Activated T-helper 17 cell treated with anti-CD3 and anti-CD28 coated beads, Interleukin-2, amount 50 U/mL, for 72 hours (primary cell): ENCODE measurements around the gene LY6G5B. TPM values are rescaled to one million over a fixed set of nuclear protein-coding genes. Genes with fewer than 3 reads are reported as not detected.

ENCODE experiments used
- ATAC-seq: fragments of 150-1000 bp; cut with Tn5 transposase; replicated peaks from 2 replicates; pipeline ENCODE4 v1.10.0; 2021; ENCODE audit warnings: mild to moderate bottlenecking, moderate library complexity
- H3K27ac Mint-ChIP-seq: one replicate; pipeline ENCODE4 v1.8.0; 2022; ENCODE audit warnings: mixed read lengths
- H3K27me3 Mint-ChIP-seq: one replicate; pipeline ENCODE4 v1.8.0; 2022; ENCODE audit warnings: mixed read lengths
- H3K36me3 Mint-ChIP-seq: one replicate; pipeline ENCODE4 v1.8.0; 2022; ENCODE audit warnings: low read depth, mild to moderate bottlenecking, mixed read lengths
- H3K4me1 Mint-ChIP-seq: one replicate; pipeline ENCODE4 v1.8.0; 2022; ENCODE audit warnings: mixed read lengths
- H3K4me3 Mint-ChIP-seq: one replicate; pipeline ENCODE4 v1.8.0; 2022; ENCODE audit warnings: mild to moderate bottlenecking, mixed read lengths
- H3K9me3 Mint-ChIP-seq: one replicate; pipeline ENCODE4 v1.8.0; 2022; ENCODE audit warnings: mixed read lengths
- total RNA-seq, 2 donors: library from RNA; stranded (reverse); gene quantifications; one replicate each; pipeline ENCODE4 v1.2.3, GENCODE V29; 2022

Gene LY6G5B
- total RNA-seq, 2 donors from 2014 or later = 25.3 to 28.1 TPM

DNA sequence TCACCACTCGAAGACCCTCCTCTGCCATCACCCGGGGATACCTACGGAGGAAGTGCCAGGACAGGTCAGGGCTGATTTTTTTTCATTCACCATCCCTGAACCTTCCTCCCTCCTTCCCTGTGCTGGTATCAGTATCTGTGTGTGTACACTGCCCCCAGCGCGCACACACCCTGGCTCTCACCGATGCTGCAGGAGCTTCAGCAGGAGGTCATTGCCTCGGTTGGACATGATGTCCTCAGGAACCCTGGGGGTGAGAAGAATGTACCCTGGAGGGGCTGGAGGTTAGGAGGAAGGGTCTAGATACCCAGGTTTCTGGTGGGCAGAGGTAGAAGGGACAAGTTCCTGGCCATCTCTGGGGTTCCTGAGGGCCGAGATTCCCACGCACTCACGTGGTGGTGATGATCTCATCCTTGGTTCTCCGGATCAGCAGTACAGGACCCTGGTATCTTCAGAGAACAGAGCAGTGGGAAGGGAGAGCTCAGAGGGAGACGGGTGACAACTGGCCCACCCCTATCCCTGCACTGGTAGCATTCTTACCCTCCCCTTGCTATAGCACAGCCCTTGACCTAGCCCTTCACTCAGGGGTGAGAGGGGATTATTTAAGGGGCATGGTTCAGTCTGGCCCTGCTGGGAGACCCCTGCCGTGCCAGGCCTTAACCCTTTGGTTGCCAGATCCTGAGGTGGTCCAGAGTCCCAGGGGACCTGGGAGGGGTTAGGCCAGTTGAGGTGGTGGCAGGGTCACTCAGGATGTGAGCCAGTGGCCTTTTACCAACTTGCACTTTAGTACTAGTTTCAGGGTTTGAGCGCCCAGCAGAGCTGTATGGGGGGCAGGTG lies 18.3 kb downstream of the LY6G5B start:
- H3K27me3 Mint-ChIP-seq = no peaks in the 10 kb centered on the region
- H3K27ac Mint-ChIP-seq = peak overlapping the region; percentile 44
- H3K4me1 Mint-ChIP-seq = no peaks in the 10 kb centered on the region
- H3K36me3 Mint-ChIP-seq = peaks cover 76% of the 10 kb centered on the region
- no peak overlapping the region for H3K4me3 Mint-ChIP-seq
- no peak for ATAC-seq
- H3K9me3 Mint-ChIP-seq = no peaks in the 10 kb centered on the region

DNA sequence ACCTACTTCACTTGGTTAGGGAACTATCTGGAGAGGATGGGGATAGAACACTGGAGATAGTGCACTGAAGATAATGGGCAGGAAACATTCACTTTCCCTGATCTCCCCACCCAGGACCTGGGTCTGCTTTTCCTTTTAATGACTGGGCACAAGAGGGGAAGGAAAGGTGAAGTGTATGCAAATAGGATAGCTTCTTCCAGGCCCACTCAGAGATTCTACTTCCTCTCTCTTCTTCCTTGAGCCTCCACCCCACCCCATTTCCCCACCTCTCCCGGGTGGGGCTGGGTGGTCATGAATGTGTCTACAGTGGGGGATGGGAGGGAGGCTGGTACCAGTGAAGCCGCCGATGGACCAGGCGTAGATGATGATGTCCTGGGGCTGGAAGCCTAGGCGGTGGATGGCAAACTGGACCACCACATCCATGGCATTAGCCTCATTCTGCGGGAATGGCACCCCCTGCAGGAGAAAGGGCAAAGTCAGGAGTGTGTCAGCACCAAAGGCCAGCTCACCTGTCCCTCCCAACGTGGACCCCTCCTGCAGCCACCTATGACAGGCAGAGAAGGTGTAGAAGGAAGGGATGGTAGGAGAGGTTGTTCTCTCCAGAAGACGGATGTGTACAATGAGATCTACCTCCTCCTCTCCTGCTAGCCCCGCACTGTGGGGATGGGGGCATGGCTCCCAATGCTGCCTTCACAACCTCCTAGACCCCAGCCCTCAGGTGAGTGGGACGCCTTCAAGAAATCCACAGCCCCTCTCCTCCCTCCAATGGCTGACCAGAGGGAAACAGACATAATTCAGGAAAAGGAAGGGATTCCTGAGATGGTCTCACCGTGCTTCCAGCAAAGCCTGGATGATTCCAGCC lies 19.7 kb downstream of the LY6G5B start:
- no peak for ATAC-seq
- H3K36me3 Mint-ChIP-seq = peaks cover 89% of the 10 kb centered on the region
- H3K9me3 Mint-ChIP-seq = no peaks in the 10 kb centered on the region
- no peak overlapping the region for H3K4me3 Mint-ChIP-seq
- no peaks in the 10 kb centered on the region for H3K4me1 Mint-ChIP-seq
- H3K27ac Mint-ChIP-seq = peak overlapping the region; percentile 57
- H3K27me3 Mint-ChIP-seq = no peaks in the 10 kb centered on the region

DNA sequence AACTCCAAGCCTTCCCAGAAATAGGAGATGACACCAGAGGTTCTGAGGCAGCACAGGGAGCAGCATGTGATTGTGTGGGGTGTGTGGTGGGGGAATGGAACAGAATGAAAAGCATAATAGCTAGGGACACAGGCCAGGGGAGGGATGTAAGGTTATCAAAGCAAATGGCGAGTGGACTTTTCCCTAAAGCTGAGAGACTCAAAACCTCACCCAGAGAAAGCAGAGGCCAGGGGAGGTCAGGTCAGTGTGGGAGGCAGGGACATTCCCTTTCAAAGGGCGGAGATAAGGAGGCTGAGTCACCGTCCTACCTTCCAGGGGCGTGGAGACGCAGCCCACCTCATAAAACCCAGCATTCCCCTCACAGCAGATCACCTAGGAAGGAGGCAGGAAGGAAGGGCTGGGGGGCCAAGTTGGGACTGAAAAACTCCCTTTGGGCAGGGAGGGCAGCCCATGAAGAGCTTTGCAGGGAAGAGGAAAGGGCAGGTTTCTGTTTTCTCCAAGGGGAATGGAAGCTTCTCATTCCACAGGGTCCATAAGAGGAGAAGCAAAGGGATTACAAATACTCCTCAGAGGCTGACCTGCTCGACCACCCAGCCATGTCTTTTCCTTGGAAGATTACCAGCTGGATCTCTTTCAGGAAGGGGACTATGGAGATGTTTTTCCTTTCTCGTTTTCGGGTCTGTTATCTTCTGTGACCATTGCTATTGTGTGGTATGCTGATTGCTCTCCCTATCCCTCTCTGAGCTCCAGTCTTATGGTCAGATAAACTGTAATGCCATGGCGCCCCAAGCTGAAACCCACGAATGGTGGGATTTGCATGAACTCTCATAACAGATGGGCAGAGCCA lies 20.7 kb downstream of the LY6G5B start:
- peaks cover 91% of the 10 kb centered on the region for H3K36me3 Mint-ChIP-seq

DNA sequence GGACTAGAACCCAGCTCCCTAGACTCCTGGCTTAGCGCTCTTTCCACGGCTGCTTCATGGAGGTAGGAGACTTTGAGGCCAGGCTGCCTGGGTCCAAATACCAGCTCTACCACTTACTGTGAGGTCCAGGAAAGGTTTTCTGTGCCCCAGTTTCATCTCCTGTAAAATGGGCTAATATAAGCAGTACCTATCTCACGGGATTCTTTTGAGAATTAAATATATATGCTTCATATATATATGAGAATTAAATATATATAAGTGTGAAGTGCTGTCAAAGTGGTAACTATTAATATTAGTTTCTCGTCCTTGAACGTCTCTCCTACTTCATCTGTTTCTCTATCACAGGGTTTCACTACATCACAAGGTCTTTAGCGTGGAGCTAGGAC lies 21.3 kb downstream of the LY6G5B start:
- H3K4me3 Mint-ChIP-seq = no peak overlapping the region
- no peaks in the 10 kb centered on the region for H3K27me3 Mint-ChIP-seq
- peak overlapping the region; percentile 57 for H3K27ac Mint-ChIP-seq
- no peaks in the 10 kb centered on the region for H3K9me3 Mint-ChIP-seq
- peaks cover 91% of the 10 kb centered on the region for H3K36me3 Mint-ChIP-seq
- no peaks in the 10 kb centered on the region for H3K4me1 Mint-ChIP-seq
- ATAC-seq = no peak

More for the DNA sequence above, 20.7 kb downstream of the LY6G5B start:
- H3K4me3 Mint-ChIP-seq = no peak overlapping the region
- no peaks in the 10 kb centered on the region for H3K4me1 Mint-ChIP-seq
- peak overlapping the region; percentile 57 for H3K27ac Mint-ChIP-seq
- H3K9me3 Mint-ChIP-seq = no peaks in the 10 kb centered on the region
- H3K27me3 Mint-ChIP-seq = no peaks in the 10 kb centered on the region
- peak; percentile 47 for ATAC-seq

DNA sequence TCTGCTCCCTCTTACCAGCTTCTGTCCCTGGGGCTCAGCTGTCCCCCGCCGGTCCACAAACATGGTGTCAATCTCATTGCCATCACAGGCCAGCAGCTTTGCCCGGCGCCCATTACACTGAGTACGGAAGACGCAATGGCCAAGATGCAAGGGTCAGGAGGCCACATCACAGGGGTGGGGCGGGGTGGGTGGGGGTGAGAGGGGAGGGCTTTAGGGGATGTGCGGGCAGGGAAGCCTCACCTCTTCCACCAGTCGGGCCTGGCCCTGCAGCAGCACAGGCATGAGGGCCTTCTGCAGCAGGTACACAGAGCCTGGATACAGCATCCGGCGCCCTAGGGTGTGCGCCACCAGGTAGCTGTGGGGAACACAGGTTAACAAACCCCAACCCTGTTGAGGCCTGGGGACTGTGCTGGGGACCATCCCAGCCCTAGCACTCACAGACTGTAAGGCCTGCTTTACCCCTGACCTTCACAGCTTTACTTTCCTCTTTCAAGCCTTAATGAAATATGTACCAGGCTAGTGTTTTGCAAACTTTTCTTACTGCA lies 21.9 kb downstream of the LY6G5B start:
- H3K27ac Mint-ChIP-seq = no peak overlapping the region
- no peak overlapping the region for H3K4me3 Mint-ChIP-seq
- no peaks in the 10 kb centered on the region for H3K9me3 Mint-ChIP-seq
- H3K36me3 Mint-ChIP-seq = peaks cover 92% of the 10 kb centered on the region
- no peaks in the 10 kb centered on the region for H3K27me3 Mint-ChIP-seq
- H3K4me1 Mint-ChIP-seq = no peaks in the 10 kb centered on the region
- ATAC-seq = no peak

DNA sequence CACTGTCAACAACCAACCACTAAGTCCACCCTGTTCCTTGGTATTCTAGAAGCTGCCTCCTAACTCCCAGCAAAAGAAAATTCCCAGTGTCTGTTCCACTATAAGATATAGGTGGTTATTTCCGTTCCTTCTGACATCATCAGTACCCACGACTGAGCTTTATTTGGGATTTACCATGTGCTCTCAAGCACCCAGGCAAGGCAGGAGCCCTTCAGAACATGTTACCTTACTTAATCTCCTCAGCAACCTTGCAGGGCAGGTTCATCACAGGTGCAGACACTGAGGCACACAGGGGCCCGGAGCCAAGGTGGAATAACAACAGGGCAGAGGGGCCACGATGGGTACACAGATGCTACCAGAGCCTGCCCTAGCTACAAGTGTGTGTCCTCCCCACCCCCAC lies 22.6 kb downstream of the LY6G5B start:
- peaks cover 3% of the 10 kb centered on the region for H3K4me1 Mint-ChIP-seq
- H3K4me3 Mint-ChIP-seq = no peak overlapping the region
- H3K9me3 Mint-ChIP-seq = no peaks in the 10 kb centered on the region
- no peaks in the 10 kb centered on the region for H3K27me3 Mint-ChIP-seq
- H3K36me3 Mint-ChIP-seq = peaks cover 95% of the 10 kb centered on the region
- H3K27ac Mint-ChIP-seq = no peak overlapping the region
- ATAC-seq = no peak

DNA sequence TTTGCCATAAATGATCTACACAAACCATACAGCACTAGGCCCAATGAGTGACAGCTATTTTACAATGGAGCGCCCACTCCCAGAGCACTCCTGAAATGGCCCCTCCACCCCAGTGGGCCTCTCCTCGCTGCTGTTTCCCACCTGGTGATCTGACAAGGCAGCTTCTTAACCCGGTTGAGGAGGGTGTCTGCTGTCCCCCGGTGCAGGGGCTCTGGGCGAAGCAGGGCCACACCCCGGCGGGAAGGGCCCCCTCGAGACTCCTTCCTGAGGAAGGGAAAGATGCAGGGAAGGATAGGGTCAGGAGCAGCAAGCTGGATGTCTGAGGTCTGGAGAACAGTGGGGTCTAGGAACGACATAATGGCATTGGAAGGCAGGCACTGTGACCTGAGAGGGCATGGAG lies 23.1 kb downstream of the LY6G5B start:
- Mint-ChIP-seq H3K27me3 (no peaks in the 10 kb centered on the region), H3K9me3 (no peaks in the 10 kb centered on the region), H3K27ac (no peak overlapping the region), H3K4me1 (peaks cover 8% of the 10 kb centered on the region), H3K36me3 (peaks cover 95% of the 10 kb centered on the region), H3K4me3 (no peak overlapping the region)
- no peak for ATAC-seq

DNA sequence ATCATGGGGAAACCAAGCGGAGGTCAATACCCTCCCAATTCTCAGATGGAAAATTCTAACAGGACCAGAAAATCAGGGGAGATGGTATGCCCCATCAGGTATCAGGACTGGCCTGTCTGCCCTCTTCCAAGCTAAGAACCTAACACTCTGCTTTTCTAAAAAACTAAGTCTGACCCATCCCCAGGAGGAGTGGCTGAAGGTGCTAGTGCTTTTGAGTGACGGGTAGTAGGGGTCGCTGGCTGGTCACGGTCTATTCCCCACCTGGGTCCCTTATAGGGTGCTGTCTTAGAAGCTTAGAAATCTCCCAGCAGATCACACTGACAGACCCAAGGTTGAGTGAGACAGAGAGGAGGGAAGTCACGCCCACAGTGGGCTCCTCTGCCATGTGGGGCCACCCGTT lies 23.8 kb downstream of the LY6G5B start:
- Mint-ChIP-seq H3K4me1 (peaks cover 10% of the 10 kb centered on the region), H3K4me3 (no peak overlapping the region), H3K27ac (no peak overlapping the region), H3K9me3 (no peaks in the 10 kb centered on the region), H3K36me3 (peaks cover 94% of the 10 kb centered on the region), H3K27me3 (no peaks in the 10 kb centered on the region)
- no peak for ATAC-seq

DNA sequence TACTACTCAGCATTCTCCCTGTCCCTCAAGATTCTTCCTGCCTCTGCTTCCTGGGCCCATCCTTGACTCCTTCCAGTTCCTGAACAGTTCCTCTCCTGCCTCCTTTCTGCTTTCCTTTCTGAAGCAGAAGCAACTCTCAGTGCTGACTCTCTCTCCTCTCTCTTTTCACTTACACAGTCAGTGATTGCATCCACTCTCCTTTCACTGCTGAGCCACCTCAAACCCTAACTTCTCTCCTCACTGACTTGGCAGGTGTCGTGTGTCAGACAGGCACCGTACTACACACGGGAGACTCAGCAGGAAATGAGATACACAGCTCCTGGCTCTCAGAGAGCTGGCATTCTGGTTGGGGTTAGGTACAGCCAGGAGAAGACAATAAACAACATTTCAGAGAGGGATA lies 27.8 kb downstream of the LY6G5B start:
- peaks cover 86% of the 10 kb centered on the region for H3K36me3 Mint-ChIP-seq
- peak; percentile 87 for ATAC-seq
- H3K27me3 Mint-ChIP-seq = no peaks in the 10 kb centered on the region
- H3K9me3 Mint-ChIP-seq = no peaks in the 10 kb centered on the region
- peaks cover 19% of the 10 kb centered on the region for H3K4me1 Mint-ChIP-seq
- H3K4me3 Mint-ChIP-seq = peak overlapping the region; percentile 36
- H3K27ac Mint-ChIP-seq = peak overlapping the region; percentile 62

DNA sequence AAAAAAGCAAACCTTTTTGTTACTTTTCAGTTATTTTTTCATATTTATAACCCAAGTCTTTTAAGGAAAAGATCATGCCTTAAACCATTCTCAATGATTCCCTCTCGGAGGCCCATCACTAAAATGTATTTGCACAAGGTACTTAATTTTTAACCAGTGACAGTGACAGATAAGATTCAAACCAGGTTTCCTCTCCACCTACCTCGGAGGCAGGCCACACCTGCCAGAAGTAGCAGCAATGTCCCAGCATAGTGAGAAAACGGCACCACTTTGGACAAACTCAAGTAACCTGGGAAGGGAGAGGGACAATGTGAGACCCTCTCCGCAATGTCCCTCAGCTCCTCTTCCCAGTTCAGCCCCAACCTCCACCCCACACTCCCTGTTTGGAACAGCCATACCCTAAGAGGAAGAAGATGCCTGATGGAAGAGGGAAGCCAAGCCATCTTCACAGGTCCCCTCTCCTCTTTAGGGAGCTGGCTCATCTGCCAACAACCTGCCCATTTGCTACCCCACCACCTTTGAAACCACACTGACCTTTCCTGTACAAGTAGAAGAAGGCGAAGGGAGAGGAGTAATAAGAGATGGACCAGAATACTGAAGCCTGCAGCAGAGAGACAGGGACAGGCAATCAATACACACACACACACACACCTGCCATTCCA lies 31.1 kb downstream of the LY6G5B start:
- Mint-ChIP-seq H3K36me3 (peaks cover 54% of the 10 kb centered on the region), H3K4me3 (peak overlapping the region; percentile 98), H3K9me3 (no peaks in the 10 kb centered on the region), H3K4me1 (peaks cover 24% of the 10 kb centered on the region), H3K27me3 (no peaks in the 10 kb centered on the region), H3K27ac (peak overlapping the region; percentile 98)
- ATAC-seq = no peak

DNA sequence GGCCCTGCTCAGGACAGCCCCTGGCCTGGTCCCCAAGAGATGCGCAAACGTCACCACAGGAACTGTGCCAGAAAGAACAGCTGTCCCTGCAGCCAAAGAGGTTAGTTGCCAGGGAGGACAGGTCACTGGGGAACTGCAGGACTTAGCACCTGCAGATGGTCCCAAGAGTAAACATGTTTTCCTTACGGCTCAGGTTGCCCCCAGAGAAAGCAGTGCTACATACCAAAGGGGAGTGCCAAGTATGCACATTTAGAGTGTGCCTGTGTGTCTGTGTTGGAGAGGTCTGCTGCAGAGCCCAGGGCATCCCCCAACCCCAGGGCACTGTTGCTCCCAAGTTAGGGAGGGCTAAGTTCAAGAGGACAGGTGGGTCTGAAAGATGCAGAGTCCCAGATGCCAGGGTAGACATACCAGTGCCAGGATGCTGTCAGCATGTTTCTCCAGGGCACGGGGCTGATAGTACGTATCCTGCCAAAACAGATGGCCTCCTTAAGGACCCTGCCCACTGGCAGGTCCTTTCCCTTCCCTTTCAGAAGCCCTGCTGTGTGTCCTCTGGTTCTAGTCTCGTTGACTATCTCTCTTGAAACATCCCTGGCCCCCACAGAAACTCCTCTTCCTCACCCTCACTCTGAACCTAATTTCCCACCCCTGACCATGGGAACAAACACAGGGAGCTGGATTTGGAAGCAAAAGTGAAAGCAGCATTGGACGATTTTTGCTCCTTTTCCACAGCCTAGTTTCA lies 32.1 kb downstream of the LY6G5B start:
- peaks cover 44% of the 10 kb centered on the region for H3K36me3 Mint-ChIP-seq
- peak overlapping the region; percentile 98 for H3K27ac Mint-ChIP-seq
- peak overlapping the region; percentile 98 for H3K4me3 Mint-ChIP-seq
- H3K27me3 Mint-ChIP-seq = no peaks in the 10 kb centered on the region
- no peak for ATAC-seq
- H3K9me3 Mint-ChIP-seq = no peaks in the 10 kb centered on the region
- H3K4me1 Mint-ChIP-seq = peaks cover 24% of the 10 kb centered on the region

DNA sequence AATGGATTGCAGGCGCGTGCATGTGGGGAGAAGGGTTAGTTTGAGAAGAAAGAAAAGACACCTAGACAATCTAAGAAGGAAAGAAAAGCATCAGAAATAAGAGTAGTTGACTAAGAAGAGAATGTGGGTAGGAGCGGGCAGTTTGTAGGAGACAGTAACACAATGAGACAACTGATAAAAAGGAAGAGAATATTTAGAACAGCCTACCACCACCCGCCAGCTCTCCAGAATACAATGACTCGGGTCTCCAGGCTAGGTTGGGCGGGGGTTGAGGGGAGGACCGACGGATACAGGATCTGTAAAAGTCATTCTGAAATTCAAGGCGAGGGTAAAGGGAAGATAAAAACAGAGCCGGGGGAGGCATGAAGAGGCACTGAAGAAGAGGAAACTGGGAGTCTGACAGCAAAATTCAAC lies 32.6 kb downstream of the LY6G5B start:
- H3K9me3 Mint-ChIP-seq = no peaks in the 10 kb centered on the region
- peak; percentile 25 for ATAC-seq
- peak overlapping the region; percentile 98 for H3K4me3 Mint-ChIP-seq

More for the DNA sequence above, 32.6 kb downstream of the LY6G5B start:
- Mint-ChIP-seq H3K4me1 (peaks cover 20% of the 10 kb centered on the region), H3K36me3 (peaks cover 38% of the 10 kb centered on the region), H3K27me3 (no peaks in the 10 kb centered on the region), H3K27ac (peak overlapping the region; percentile 98)
